Caki2 (cell line): ENCODE data around the gene CREM. TPM values are rescaled to one million over a fixed set of nuclear protein-coding genes. Genes with fewer than 3 reads are reported as not detected.
"Not testable (repeated sequence)": the region's sequence is repeated elsewhere in the genome, so short reads cannot be mapped to it uniquely, and the experiment has no call there.

ENCODE experiments used
- DNase-seq: peaks from one replicate; pipeline ENCODE4 v3.0.0-alpha.2; 2015; ENCODE audit warnings: low read depth
- in situ Hi-C: cut with HindIII; loops from 2 replicates; pipeline ENCODE4 v1.10.0; 2016; ENCODE audit warnings: low sequenced_read_pairs, low pct_unique_long_range_greater_than_20kb, mixed read lengths
- total RNA-seq: library from RNA; depleted of rRNA; stranded (reverse); fragments of >200 nt; shearing (Covaris generic); gene quantifications from 2 replicates; pipeline ENCODE4 v1.2.3, GENCODE V29; 2014; ENCODE audit warnings: low replicate concordance; rRNA removed

CREM gene
- 52.2 and 53.2 TPM in 2 replicates for total RNA-seq

GRCh38 chr10:35126530-35127288 lies at the start of gene CREM:
CREM (plus strand) TSS chr10:35126846; CDS start chr10:35137836, 10,990 bp downstream.
- DNase-seq: peak; percentile 98
- in situ Hi-C loops: no loop called here

GRCh38 chr10:35079265-35079664 lies 47.4 kb upstream of the CREM start:
- DNase-seq: no peak
- in situ Hi-C loops: no loop called here

- peak; percentile 54 for DNase-seq
- in situ Hi-C loops: no loop called here
These were observed 46.9 kb upstream of the CREM start for GRCh38 chr10:35079763-35080162.

GRCh38 chr10:35080261-35080660 lies 46.4 kb upstream of the CREM start:
- DNase-seq, in situ Hi-C loops: not testable (repeated sequence)

- no peak for DNase-seq
- in situ Hi-C loops: no loop called here
These were observed 43.4 kb upstream of the CREM start for GRCh38 chr10:35083242-35083641.

GRCh38 chr10:35089611-35090161 lies 37.0 kb upstream of the CREM start:
- in situ Hi-C loops: no loop called here
- peak; percentile 38 for DNase-seq

- in situ Hi-C loops: no loop called here
- DNase-seq: peak; percentile 93
These were observed 36.3 kb upstream of the CREM start, which contains the start of gene CUL2 for GRCh38 chr10:35090162-35090954. CUL2 (minus strand) TSS chr10:35090341; CDS start chr10:35071317, 19,024 bp downstream.

- no peak for DNase-seq
- in situ Hi-C loops: no loop called here
These were observed 34.5 kb upstream of the CREM start for GRCh38 chr10:35091994-35092790.

GRCh38 chr10:35092851-35093250 lies 33.8 kb upstream of the CREM start:
- in situ Hi-C loops: no loop called here
- no peak for DNase-seq

- in situ Hi-C loops: no loop called here
- DNase-seq: no peak
These were observed 30.3 kb upstream of the CREM start for GRCh38 chr10:35096312-35096711.

GRCh38 chr10:35097510-35097909 lies 29.1 kb upstream of the CREM start:
- in situ Hi-C loops: no loop called here
- DNase-seq: no peak

GRCh38 chr10:35103882-35104281 lies 22.8 kb upstream of the CREM start:
- DNase-seq: no peak
- in situ Hi-C loops: no loop called here

- in situ Hi-C loops: no loop called here
- DNase-seq: no peak
These were observed 14.1 kb upstream of the CREM start for GRCh38 chr10:35112571-35112970.

- in situ Hi-C loops: no loop called here
- DNase-seq: no peak
These were observed 7.3 kb upstream of the CREM start for GRCh38 chr10:35119378-35119777.

- in situ Hi-C loops: no loop called here
- DNase-seq: no peak
These were observed 2.1 kb upstream of the CREM start for GRCh38 chr10:35124540-35124939.

- in situ Hi-C loops: no loop called here
- no peak for DNase-seq
These were observed 550 bp upstream of the CREM start for GRCh38 chr10:35126062-35126529.

GRCh38 chr10:35127289-35127891 lies 744 bp downstream of the CREM start:
- in situ Hi-C loops: no loop called here
- peak; percentile 58 for DNase-seq

GRCh38 chr10:35129185-35129674 lies 2.6 kb downstream of the CREM start:
- in situ Hi-C loops: no loop called here
- no peak for DNase-seq
